H9 (cell line): ENCODE results near the gene RPP25. TPM values are rescaled to one million over a fixed set of nuclear protein-coding genes. Genes with fewer than 3 reads are reported as not detected.

Source experiments
- DNase-seq: peaks from one replicate; pipeline ENCODE4 v3.0.0-alpha.2; 2017
- H2AFZ ChIP-seq: one replicate; pipeline ENCODE4 v1.6.1; 2013; ENCODE audit warnings: mild to moderate bottlenecking, low read length, control low read depth, moderate library complexity
- H2AK5ac ChIP-seq: 2 replicates; pipeline ENCODE4 v1.6.1; 2013; ENCODE audit warnings: low read length, control low read depth, mixed read lengths; ENCODE audit not compliant: insufficient read length
- H2BK120ac ChIP-seq: one replicate; pipeline ENCODE4 v1.6.1; 2013; ENCODE audit warnings: low read depth, mild to moderate bottlenecking, low read length, control low read depth, inconsistent platforms; ENCODE audit not compliant: poor library complexity, severe bottlenecking
- H2BK12ac ChIP-seq: 2 replicates; pipeline ENCODE4 v1.6.1; 2013; ENCODE audit warnings: low read length, control low read depth, mixed read lengths, low read depth; ENCODE audit not compliant: insufficient read length
- H2BK15ac ChIP-seq: 2 replicates; pipeline ENCODE4 v1.6.1; 2013; ENCODE audit warnings: low read depth, low read length, control low read depth
- H2BK20ac ChIP-seq: one replicate; pipeline ENCODE4 v1.6.1; 2013; ENCODE audit warnings: low read depth, mild to moderate bottlenecking, low read length, control low read depth, inconsistent platforms; ENCODE audit not compliant: poor library complexity, severe bottlenecking
- H2BK5ac ChIP-seq: 2 replicates; pipeline ENCODE4 v1.6.1; 2013; ENCODE audit warnings: low read length, control low read depth, mixed read lengths; ENCODE audit not compliant: insufficient read length
- H3K14ac ChIP-seq: 2 replicates; pipeline ENCODE4 v1.6.1; 2013; ENCODE audit warnings: low read length, control low read depth; ENCODE audit not compliant: insufficient read depth
- H3K18ac ChIP-seq: 2 replicates; pipeline ENCODE4 v1.6.1; 2013; ENCODE audit warnings: low read depth, mild to moderate bottlenecking, mixed read lengths, low read length, control low read depth; ENCODE audit not compliant: insufficient read length
- H3K23ac ChIP-seq: 2 replicates; pipeline ENCODE4 v1.6.1; 2013; ENCODE audit warnings: low read length, control low read depth, mixed read lengths, low read depth; ENCODE audit not compliant: insufficient read length
- H3K23me2 ChIP-seq: 2 replicates; pipeline ENCODE4 v1.6.1; 2013; ENCODE audit warnings: low read depth, mild to moderate bottlenecking, mixed read lengths, low read length, control low read depth; ENCODE audit not compliant: insufficient read length, poor library complexity, severe bottlenecking
- H3K27ac ChIP-seq: 2 replicates; pipeline ENCODE4 v1.5.1; 2013; ENCODE audit warnings: low read length, control low read depth, mixed read lengths, low read depth; ENCODE audit not compliant: insufficient read length
- H3K27me3 ChIP-seq: 2 replicates; pipeline ENCODE4 v1.6.1; 2013; ENCODE audit warnings: low read length, control low read depth, inconsistent platforms; ENCODE audit not compliant: insufficient read depth
- H3K4ac ChIP-seq: 2 replicates; pipeline ENCODE4 v1.6.1; 2013; ENCODE audit warnings: low read depth, mild to moderate bottlenecking, control low read depth, inconsistent platforms, low read length, moderate library complexity
- H3K4me1 ChIP-seq: 2 replicates; pipeline ENCODE4 v1.6.1; 2013; ENCODE audit warnings: low read length, control low read depth, inconsistent platforms; ENCODE audit not compliant: insufficient read depth
- H3K4me2 ChIP-seq: 2 replicates; pipeline ENCODE4 v1.6.1; 2013; ENCODE audit warnings: low read length, control low read depth, mixed read lengths; ENCODE audit not compliant: insufficient read length, insufficient read depth
- H3K56ac ChIP-seq: 2 replicates; pipeline ENCODE4 v1.6.1; 2013; ENCODE audit warnings: low read depth, mild to moderate bottlenecking, mixed read lengths, low read length, control low read depth; ENCODE audit not compliant: insufficient read length
- H3K79me1 ChIP-seq: 2 replicates; pipeline ENCODE4 v1.6.1; 2013; ENCODE audit warnings: low read depth, mild to moderate bottlenecking, moderate library complexity, low read length, control low read depth, inconsistent platforms; ENCODE audit not compliant: insufficient read depth, poor library complexity, severe bottlenecking
- H3K79me2 ChIP-seq: 2 replicates; pipeline ENCODE4 v1.6.1; 2013; ENCODE audit warnings: low read length, control low read depth, inconsistent platforms; ENCODE audit not compliant: insufficient read depth
- H3K9ac ChIP-seq: 2 replicates; pipeline ENCODE4 v1.6.1; 2013; ENCODE audit warnings: low read length, control low read depth, mixed read lengths; ENCODE audit not compliant: insufficient read length; ENCODE audit errors: extremely low read depth
- H3K9me3 ChIP-seq: one replicate; pipeline ENCODE4 v1.6.1; 2013; ENCODE audit warnings: low read depth, low read length, inconsistent platforms; ENCODE audit not compliant: control insufficient read depth
- H3T11ph ChIP-seq: one replicate; pipeline ENCODE4 v1.6.1; 2013; ENCODE audit warnings: mild to moderate bottlenecking, low read length, control low read depth, inconsistent platforms
- H4K20me1 ChIP-seq: one replicate; pipeline ENCODE4 v1.6.1; 2013; ENCODE audit not compliant: control insufficient read depth, insufficient read length, insufficient read depth
- H4K5ac ChIP-seq: 2 replicates; pipeline ENCODE4 v1.6.1; 2013; ENCODE audit warnings: low read depth, mild to moderate bottlenecking, mixed read lengths, low read length, control low read depth; ENCODE audit not compliant: insufficient read length
- H4K8ac ChIP-seq: replicated peaks from 2 replicates; pipeline ENCODE4 v1.6.1; 2013; ENCODE audit warnings: low read length, control low read depth, mixed read lengths, low read depth; ENCODE audit not compliant: insufficient read length
- H4K91ac ChIP-seq: 2 replicates; pipeline ENCODE4 v1.6.1; 2013; ENCODE audit warnings: low read depth, mild to moderate bottlenecking, moderate library complexity, mixed read lengths, low read length, control low read depth; ENCODE audit not compliant: insufficient read length
- H3K27ac Mint-ChIP-seq, 3 experiments: 2 replicates in 2 of 3; 3 replicates in 1 of 3; pipeline ENCODE4 v1.8.0; 2020 to 2021; ENCODE audit warnings: mixed read lengths in 3 of 3, mild to moderate bottlenecking in 1 of 3, moderate library complexity in 1 of 3
- H3K27me3 Mint-ChIP-seq: 2 replicates; pipeline ENCODE4 v1.8.0; 2021; ENCODE audit warnings: low read depth, mild to moderate bottlenecking, moderate library complexity, mixed read lengths
- H3K36me3 Mint-ChIP-seq, 3 experiments: 2 replicates in 2 of 3; 3 replicates in 1 of 3; pipeline ENCODE4 v1.8.0; 2020 to 2021; ENCODE audit warnings: low read depth in 3 of 3, mixed read lengths in 3 of 3; ENCODE audit not compliant: insufficient read depth in 1 of 3
- H3K4me1 Mint-ChIP-seq, 2 experiments: 2 replicates each; pipeline ENCODE4 v1.8.0; 2020; ENCODE audit warnings: mixed read lengths in 2 of 2
- H3K4me3 Mint-ChIP-seq, 2 experiments: 2 replicates in 1 of 2; 3 replicates in 1 of 2; pipeline ENCODE4 v1.8.0; 2020 to 2021; ENCODE audit warnings: mild to moderate bottlenecking in 2 of 2, mixed read lengths in 2 of 2, moderate library complexity in 1 of 2
- H3K9me3 Mint-ChIP-seq, 2 experiments: 2 replicates in 1 of 2; 3 replicates in 1 of 2; pipeline ENCODE4 v1.8.0; 2020; ENCODE audit warnings: mild to moderate bottlenecking in 2 of 2, mixed read lengths in 2 of 2, moderate library complexity in 1 of 2
- WGBS: extraction: QIAGEN DNeasy Blood & Tissue Kit; methylation state at CpG from one replicate; pipeline ENCODE4 v1.1.7; 2013; ENCODE audit warnings: missing lambda C conversion rate, low lambda C conversion rate, mixed read lengths; ENCODE audit not compliant: insufficient read length; ENCODE audit errors: extremely low coverage; 5-methylcytosine and 5-hydroxymethylcytosine counted together
- total RNA-seq: library from RNA; stranded (reverse); gene quantifications from 2 replicates; pipeline ENCODE4 v1.2.1, GENCODE V29; 2021
- TF ChIP-seq, protein P1 (sequence below): fragments of 200-600 bp; sonication (generic); conservative IDR thresholded peaks from 3 replicates; pipeline ENCODE4 v1.8.0; 2021; ENCODE audit warnings: antibody characterized with exemption, mild to moderate bottlenecking

The RPP25 gene
- total RNA-seq, 1 experiment from 2014 or later, result 12.6 TPM

DNA sequence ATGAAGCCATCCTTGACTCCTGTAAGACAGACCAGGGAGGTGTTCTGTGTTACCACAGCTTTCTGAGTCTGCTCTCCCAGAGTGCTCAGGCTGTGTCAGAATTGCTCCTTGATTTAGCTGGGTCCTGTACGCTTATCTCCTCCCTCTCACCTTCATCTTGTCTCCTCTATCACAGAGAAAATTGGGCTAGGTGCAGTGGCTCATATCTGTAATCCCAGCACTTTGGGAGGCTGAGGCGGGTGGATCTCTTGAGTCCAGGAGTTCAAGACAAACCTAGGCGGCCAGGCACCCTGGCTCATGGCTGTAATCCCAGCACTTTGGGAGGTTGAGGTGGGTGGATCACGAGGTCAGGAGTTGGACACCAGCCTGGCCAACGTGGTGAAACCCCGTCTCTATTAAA is 44.7 kb upstream of the RPP25 start:
- Mint-ChIP-seq H3K27ac (no peak overlapping the region), H3K4me3 (no peak overlapping the region), H3K36me3 (peaks cover 14 to 31% (median 30%) of the 10 kb centered on the region in 3 experiments; a peak in 6 of 7 replicates), H3K9me3 (peaks cover 2 to 4% of the 10 kb centered on the region in 2 experiments; a peak in 3 of 5 replicates), H3K4me1 (peaks cover 5 to 10% of the 10 kb centered on the region in 2 experiments), H3K27me3 (peaks cover 4% of the 10 kb centered on the region)
- H3K27me3 ChIP-seq, result no peaks in the 10 kb centered on the region
- H3K56ac ChIP-seq, result no peak overlapping the region
- WGBS, result no CpG with 5 or more reads among the region's 6 CpGs
- no peak overlapping the region for H3K14ac ChIP-seq
- no peak overlapping the region for H2BK5ac ChIP-seq
- no peak overlapping the region for H3K9ac ChIP-seq
- H4K8ac ChIP-seq, result no peak overlapping the region
- H3K27ac ChIP-seq, result no peak overlapping the region
- no peak overlapping the region for H2BK120ac ChIP-seq
- no peak overlapping the region for H3K18ac ChIP-seq
- H4K91ac ChIP-seq, result no peak overlapping the region
- peaks cover 2% of the 10 kb centered on the region for H3K79me1 ChIP-seq
- H2AFZ ChIP-seq, result no peak overlapping the region
- no peak overlapping the region for H2BK15ac ChIP-seq
- TF ChIP-seq, protein P1, sequence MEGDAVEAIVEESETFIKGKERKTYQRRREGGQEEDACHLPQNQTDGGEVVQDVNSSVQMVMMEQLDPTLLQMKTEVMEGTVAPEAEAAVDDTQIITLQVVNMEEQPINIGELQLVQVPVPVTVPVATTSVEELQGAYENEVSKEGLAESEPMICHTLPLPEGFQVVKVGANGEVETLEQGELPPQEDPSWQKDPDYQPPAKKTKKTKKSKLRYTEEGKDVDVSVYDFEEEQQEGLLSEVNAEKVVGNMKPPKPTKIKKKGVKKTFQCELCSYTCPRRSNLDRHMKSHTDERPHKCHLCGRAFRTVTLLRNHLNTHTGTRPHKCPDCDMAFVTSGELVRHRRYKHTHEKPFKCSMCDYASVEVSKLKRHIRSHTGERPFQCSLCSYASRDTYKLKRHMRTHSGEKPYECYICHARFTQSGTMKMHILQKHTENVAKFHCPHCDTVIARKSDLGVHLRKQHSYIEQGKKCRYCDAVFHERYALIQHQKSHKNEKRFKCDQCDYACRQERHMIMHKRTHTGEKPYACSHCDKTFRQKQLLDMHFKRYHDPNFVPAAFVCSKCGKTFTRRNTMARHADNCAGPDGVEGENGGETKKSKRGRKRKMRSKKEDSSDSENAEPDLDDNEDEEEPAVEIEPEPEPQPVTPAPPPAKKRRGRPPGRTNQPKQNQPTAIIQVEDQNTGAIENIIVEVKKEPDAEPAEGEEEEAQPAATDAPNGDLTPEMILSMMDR, result no peak
- no peak for DNase-seq
- no peak overlapping the region for H2BK20ac ChIP-seq
- H3K79me2 ChIP-seq, result no peaks in the 10 kb centered on the region; the same call in 1 of the 2 replicates
- H3K23ac ChIP-seq, result no peak overlapping the region
- no peak overlapping the region for H4K5ac ChIP-seq
- no peaks in the 10 kb centered on the region for H3K9me3 ChIP-seq
- no peaks in the 10 kb centered on the region for H3K4me1 ChIP-seq
- H2AK5ac ChIP-seq, result no peak overlapping the region
- no peaks in the 10 kb centered on the region for H4K20me1 ChIP-seq
- no peak overlapping the region for H2BK12ac ChIP-seq
- H3K4me2 ChIP-seq, result no peak overlapping the region
- H3K4ac ChIP-seq, result no peak overlapping the region
- H3T11ph ChIP-seq, result no peak overlapping the region
- H3K23me2 ChIP-seq, result peaks cover 3% of the 10 kb centered on the region
